GM12878 (cell line): ENCODE results near the gene OR2Z1. TPM values are rescaled to one million over a fixed set of nuclear protein-coding genes. Genes with fewer than 3 reads are reported as not detected.
"Not testable (repeated sequence)": the region's sequence is repeated elsewhere in the genome, so short reads cannot be mapped to it uniquely, and the experiment has no call there.

ENCODE experiments used
- ATAC-seq: fragments of 200-7000 bp; cut with Tn5 transposase; 3 replicates; pipeline ENCODE4 v1.9.1; 2020; ENCODE audit warnings: mild to moderate bottlenecking, moderate library complexity
- BruUV-seq: library from RNA; stranded (reverse); fragments of 400-500 nt; replicated peaks from 2 replicates; lab custom pipeline; 2021; lab: Mats Ljungman, UMichigan
- CTCF ChIA-PET: fragments of 300-600 bp; sonication (Branson Sonifier 250); formaldehyde crosslinking; extraction: SDS; loops from one replicate; lab custom pipeline; 2021; ENCODE audit warnings: inconsistent platforms; lab: Yijun Ruan, JAX
- POLR2A ChIA-PET: fragments of 350-600 bp; formaldehyde crosslinking; extraction: SDS; loops from one replicate; lab custom pipeline; 2021; ENCODE audit warnings: inconsistent platforms; lab: Charles Lee
- RAD21 ChIA-PET: fragments of 300-600 bp; sonication (Branson Sonifier 250); formaldehyde crosslinking; loops from one replicate; lab custom pipeline; 2023; ENCODE audit warnings: antibody characterized with exemption; ENCODE audit not compliant: unreplicated experiment; lab: Charles Lee
- SMC1A ChIA-PET: fragments of 300-600 bp; sonication (Branson Sonifier 250); formaldehyde crosslinking; loops from one replicate; lab custom pipeline; 2023; ENCODE audit not compliant: unreplicated experiment, uncharacterized antibody; lab: Charles Lee
- DNase-seq: peaks from one replicate; pipeline ENCODE4 v3.0.0-alpha.2; 2011; ENCODE audit warnings: low read depth, low spot score
- FAIRE-seq: peaks from 3 replicates; lab custom pipeline; 2011; peaks lifted over from hg19 to GRCh38; lab: Jason Lieb, UNC
- H2AFZ ChIP-seq: 2 replicates; pipeline ENCODE4 v1.6.0; 2011; ENCODE audit warnings: low read depth, low read length, control low read depth; ENCODE audit not compliant: control insufficient read depth
- H3K27ac ChIP-seq: 2 replicates; pipeline ENCODE4 v1.5.1; 2011; ENCODE audit warnings: control low read depth; ENCODE audit not compliant: control insufficient read depth, insufficient read depth
- H3K27me3 ChIP-seq, 2 experiments: replicated peaks in 1 of 2; 2 replicates each; pipeline versions ENCODE4 v1.6.0 to v1.6.1; 2011; ENCODE audit warnings: low read length in 1 of 2; ENCODE audit not compliant: control insufficient read depth in 2 of 2, insufficient read depth in 2 of 2
- H3K36me3 ChIP-seq, 2 experiments: 2 replicates each; pipeline ENCODE4 v1.5.1; 2011; ENCODE audit warnings: low read length in 1 of 2; ENCODE audit not compliant: control insufficient read depth in 2 of 2, insufficient read depth in 2 of 2
- H3K4me1 ChIP-seq: 2 replicates; pipeline ENCODE4 v1.6.1; 2011; ENCODE audit warnings: mild to moderate bottlenecking, low read length, moderate library complexity, mixed read lengths; ENCODE audit not compliant: control insufficient read depth, insufficient read depth
- H3K4me2 ChIP-seq: 2 replicates; pipeline ENCODE4 v1.6.0; 2011; ENCODE audit warnings: control low read depth; ENCODE audit not compliant: control insufficient read depth, insufficient read depth
- H3K4me3 ChIP-seq: fragments of 200-600 bp; sonication (generic); 2 replicates; pipeline ENCODE4 v1.5.1; 2016
- H3K79me2 ChIP-seq: 2 replicates; pipeline ENCODE4 v1.6.0; 2011; ENCODE audit warnings: low read length; ENCODE audit not compliant: control insufficient read depth, insufficient read depth
- H3K9ac ChIP-seq: 2 replicates; pipeline ENCODE4 v1.8.0; 2011; ENCODE audit warnings: low read length, control low read depth, mixed read lengths; ENCODE audit not compliant: control insufficient read depth, insufficient read depth
- H3K9me3 ChIP-seq: replicated peaks from 3 replicates; pipeline ENCODE4 v1.5.1; 2011; ENCODE audit warnings: mild to moderate bottlenecking, low read length; ENCODE audit not compliant: control insufficient read depth, insufficient read depth
- H4K20me1 ChIP-seq: 2 replicates; pipeline ENCODE4 v1.6.0; 2011; ENCODE audit not compliant: control insufficient read depth, insufficient read depth
- BCL11A ChIP-seq: IDR thresholded peaks from 2 replicates; pipeline ENCODE4 v1.6.1; 2011; ENCODE audit warnings: low read depth, low read length
- BCL3 ChIP-seq: IDR thresholded peaks from 2 replicates; pipeline ENCODE4 v1.6.1; 2011; ENCODE audit warnings: borderline replicate concordance, low read depth, mild to moderate bottlenecking, moderate library complexity, low read length; ENCODE audit not compliant: insufficient read depth, poor library complexity, severe bottlenecking
- BMI1 ChIP-seq: fragments of 450-650 bp; IDR thresholded peaks from 2 replicates; pipeline ENCODE4 v1.6.1; 2016; ENCODE audit warnings: mild to moderate bottlenecking, moderate library complexity, borderline replicate concordance
- MEF2A ChIP-seq: IDR thresholded peaks from 2 replicates; pipeline ENCODE4 v1.6.1; 2011; ENCODE audit warnings: low read depth, mild to moderate bottlenecking, low read length, moderate library complexity; ENCODE audit not compliant: insufficient read depth
- MXI1 ChIP-seq: fragments of 150-350 bp; IDR thresholded peaks from 2 replicates; pipeline ENCODE4 v1.6.1; 2011; ENCODE audit warnings: low read depth, mild to moderate bottlenecking, inconsistent platforms, low read length, improper control_type of control experiment
- NBN ChIP-seq: fragments of 450-650 bp; IDR thresholded peaks from 2 replicates; pipeline ENCODE4 v1.6.1; 2016
- PML ChIP-seq: IDR thresholded peaks from 2 replicates; pipeline ENCODE4 v1.6.1; 2012; ENCODE audit warnings: low read length, inconsistent platforms
- RAD51 ChIP-seq: fragments of 450-650 bp; IDR thresholded peaks from 2 replicates; pipeline ENCODE4 v1.6.1; 2016; ENCODE audit warnings: moderate library complexity, mild to moderate bottlenecking, inconsistent platforms
- STAT1 ChIP-seq: fragments of 450-650 bp; conservative IDR thresholded peaks from 2 replicates; pipeline ENCODE4 v1.6.1; 2014; ENCODE audit warnings: antibody characterized with exemption, mild to moderate bottlenecking
- WGBS: methylation state at CpG from one replicate; pipeline ENCODE4 v1.1.6; 2016; ENCODE audit warnings: low lambda C conversion rate; ENCODE audit not compliant: insufficient replicate concordance, insufficient coverage; ENCODE audit errors: missing lambda C conversion rate; 5-methylcytosine and 5-hydroxymethylcytosine counted together
- in situ Hi-C: fragments of 300-500 bp; cut with MboI; formaldehyde crosslinking; loops from 9 replicates; pipeline ENCODE4 v1.14.3; 2018; ENCODE audit warnings: mixed read lengths
- intact Hi-C: fragments of 100-400 bp; cut with micrococcal nuclease; formaldehyde crosslinking; loops from one replicate; pipeline ENCODE4 v1.14.2; 2022; ENCODE audit not compliant: unreplicated experiment
- polyA plus RNA-seq, 11 experiments: library from polyadenylated mRNA; depleted of rRNA in 4 of 11; unstranded in 6 of 11; stranded (reverse) in 5 of 11; fragments of >200 nt; fragmentation: Nextera tagmentation in 4 of 11; fragmentation: Illumina TruSeq in 1 of 11; extraction: Ambion mirVana in 4 of 11; extraction: Trizol in 1 of 11; gene quantifications; 1 replicate in 1 of 11; 2 replicates in 10 of 11; pipeline versions ENCODE4 v1.2.1 to v1.2.3, GENCODE V29; 2011 to 2016; ENCODE audit warnings: inconsistent platforms in 2 of 11, missing spikeins in 2 of 11, low read depth in 1 of 11
- total RNA-seq, 4 experiments: library from RNA; depleted of rRNA in 3 of 4; stranded (reverse); fragments of >200 nt in 3 of 4; fragmentation: Illumina TruSeq in 1 of 4; extraction: Trizol in 1 of 4; gene quantifications; 2 replicates each; pipeline versions ENCODE4 v1.2.1 to v1.2.3, GENCODE V29; 2013 to 2021

The OR2Z1 gene
- total and polyA plus RNA-seq, 10 of the 15 experiments (the other 5 are each of a cell fraction or from before 2014, with no cell fraction given) = not detected

GRCh38 chr19:8705304-8705703, 16.1 kb upstream of the OR2Z1 start:
- not testable (repeated sequence) for H3K4me1 ChIP-seq, DNase-seq

GRCh38 chr19:8705742-8706141, 15.7 kb upstream of the OR2Z1 start:
- intact Hi-C loops = no loop called here
- no peaks in the 10 kb centered on the region for H3K36me3 ChIP-seq
- H4K20me1 ChIP-seq = no peaks in the 10 kb centered on the region
- no peaks in the 10 kb centered on the region for H3K27me3 ChIP-seq
- H3K79me2 ChIP-seq = no peaks in the 10 kb centered on the region
- H3K9ac ChIP-seq = no peak overlapping the region
- no peak for ATAC-seq
- ChIA-PET SMC1A (no interaction called here), POLR2A (no interaction called here), RAD21 (no interaction called here), CTCF (no interaction called here)
- H3K4me3 ChIP-seq = no peak overlapping the region
- TF ChIP-seq BCL11A (no peak), RAD51 (no peak), STAT1 (no peak), BCL3 (no peak), MXI1 (no peak), NBN (no peak), BMI1 (no peak), MEF2A (no peak), PML (no peak)
- no peaks in the 10 kb centered on the region for H3K4me1 ChIP-seq
- H3K4me2 ChIP-seq = no peak overlapping the region
- no peaks in the 10 kb centered on the region for H3K9me3 ChIP-seq
- no TSS peak for BruUV-seq
- H3K27ac ChIP-seq = no peak overlapping the region
- DNase-seq = no peak
- 2% methylated on average over 5 of the region's 5 CpGs for WGBS
- no peak for FAIRE-seq
- H2AFZ ChIP-seq = no peak overlapping the region
- in situ Hi-C loops = no loop called here

More at GRCh38 chr19:8705304-8705703, 16.1 kb upstream of the OR2Z1 start:
- H3K27me3 ChIP-seq, H3K9ac ChIP-seq, in situ Hi-C loops, H3K27ac ChIP-seq, POLR2A ChIA-PET, H2AFZ ChIP-seq, CTCF ChIA-PET, intact Hi-C loops, RAD21 ChIA-PET, ATAC-seq, H3K9me3 ChIP-seq, H3K79me2 ChIP-seq, H3K4me3 ChIP-seq, SMC1A ChIA-PET, H3K36me3 ChIP-seq, H4K20me1 ChIP-seq, FAIRE-seq, BruUV-seq, H3K4me2 ChIP-seq: not testable (repeated sequence)
- 39% methylated on average over 3 of the region's 3 CpGs for WGBS

- H3K4me1 ChIP-seq, H3K4me3 ChIP-seq, BruUV-seq, CTCF ChIA-PET, intact Hi-C loops, H3K27ac ChIP-seq, H2AFZ ChIP-seq, H3K27me3 ChIP-seq, H3K79me2 ChIP-seq, in situ Hi-C loops, RAD21 ChIA-PET, H3K9ac ChIP-seq, H3K9me3 ChIP-seq, SMC1A ChIA-PET, DNase-seq, H3K36me3 ChIP-seq, FAIRE-seq, POLR2A ChIA-PET, H3K4me2 ChIP-seq, H4K20me1 ChIP-seq, ATAC-seq: not testable (repeated sequence)
- 17% methylated on average over 5 of the region's 7 CpGs for WGBS
Observed at GRCh38 chr19:8710337-8710736, 11.1 kb upstream of the OR2Z1 start.
